Measurements from ENCODE around the gene TIAM1. TPM values are rescaled to one million over a fixed set of nuclear protein-coding genes. Genes with fewer than 3 reads are reported as not detected.

TIAM1 gene
- total and polyA plus RNA-seq, 2 experiments from 2014 or later: 3.2 to 7.6 TPM

DNA sequence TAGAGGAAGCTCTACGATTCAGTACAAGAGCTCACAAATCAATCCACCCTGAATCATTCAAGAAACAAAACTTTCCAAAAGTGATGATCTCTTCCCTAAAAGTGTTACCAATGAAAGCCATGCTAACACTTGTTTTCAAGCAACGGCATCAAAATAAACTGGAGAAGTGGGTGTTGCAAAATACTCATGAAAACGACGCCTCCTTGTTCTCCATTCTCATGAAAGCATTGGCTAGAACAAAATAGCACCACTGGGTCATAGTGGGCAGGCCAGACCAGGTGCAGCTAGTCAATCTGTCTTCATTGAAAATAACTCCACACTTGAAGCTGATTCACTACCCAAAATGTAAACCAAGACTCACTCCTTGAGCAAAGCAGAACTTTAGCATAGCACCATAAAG is 4.3 kb downstream of the TIAM1 start:
- Histone ChIP-seq H2AFZ (no peak overlapping the region), H3K27ac (no peak overlapping the region), H3F3A (ENCODE audit: insufficient read depth) (peaks cover 10% of the 10 kb centered on the region), H3K4me1 (ENCODE audit: insufficient read depth) (peaks cover 17% of the 10 kb centered on the region), H3K9me2 (ENCODE audit: insufficient read depth) (no peaks in the 10 kb centered on the region), H3K9ac (no peak overlapping the region), H4K20me1 (ENCODE audit: insufficient read depth) (no peaks in the 10 kb centered on the region), H3K4me3 (no peak overlapping the region), H3K79me2 (ENCODE audit: insufficient read depth) (peaks cover 32% of the 10 kb centered on the region; the same call in 1 of the 2 replicates), H3K9me3 (ENCODE audit: low read depth) (no peaks in the 10 kb centered on the region), H3K36me3 (ENCODE audit: low read depth) (no peaks in the 10 kb centered on the region), H3K27me3 (replicated peaks; ENCODE audit: insufficient read depth) (no peaks in the 10 kb centered on the region), H3K4me2 (ENCODE audit: unreplicated experiment) (no peak overlapping the region)
- WGBS, 2 experiments (ENCODE audit: low coverage in 1 of 2, low lambda C conversion rate in 2 of 2, missing lambda C conversion rate in 2 of 2): 97 to 98% methylated on average over 4 of the region's 4 CpGs
- in situ Hi-C loops (cut with MboI): no loop called here
- DNase-seq: no peak
- no peak for TF ChIP-seq EZH2 (IDR thresholded peaks at IDR 0.05; ENCODE audit: insufficient read depth, poor library complexity, severe bottlenecking)
- TF ChIP-seq EZH2phosphoT487 (IDR thresholded peaks at IDR 0.05; ENCODE audit: insufficient read depth, low read depth): no peak

DNA sequence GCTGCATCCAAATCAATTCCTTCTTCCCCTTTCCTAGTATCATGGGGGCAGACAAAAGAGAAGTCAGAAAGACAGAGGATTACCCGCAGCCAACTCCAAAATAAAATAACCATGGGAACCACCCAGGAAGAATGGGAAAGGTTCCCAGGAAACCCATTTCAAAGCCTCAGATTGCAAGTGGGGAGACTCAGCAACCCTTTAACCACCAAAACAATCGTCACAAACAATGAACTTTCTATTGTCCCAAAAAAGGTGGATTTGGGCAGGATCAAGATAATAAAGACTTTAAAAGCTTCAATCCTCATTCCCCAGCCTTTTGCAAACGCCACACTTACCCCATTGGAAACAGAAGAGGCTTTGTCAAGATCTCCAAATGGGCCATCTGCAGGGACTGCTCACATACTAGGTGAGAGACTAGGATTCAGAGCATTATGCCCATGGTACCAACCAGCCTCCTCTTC is 5.1 kb downstream of the TIAM1 start:
- Histone ChIP-seq H3K9me3 (ENCODE audit: low read depth) (no peaks in the 10 kb centered on the region), H2AFZ (no peak overlapping the region), H3K4me2 (ENCODE audit: unreplicated experiment) (no peak overlapping the region), H3K79me2 (ENCODE audit: insufficient read depth) (peaks cover 32% of the 10 kb centered on the region; the same call in 1 of the 2 replicates), H3K9ac (no peak overlapping the region), H3K27me3 (replicated peaks; ENCODE audit: insufficient read depth) (no peaks in the 10 kb centered on the region), H3K36me3 (ENCODE audit: low read depth) (no peaks in the 10 kb centered on the region), H4K20me1 (ENCODE audit: insufficient read depth) (no peaks in the 10 kb centered on the region), H3K27ac (no peak overlapping the region), H3K4me1 (ENCODE audit: insufficient read depth) (peaks cover 17% of the 10 kb centered on the region), H3K9me2 (ENCODE audit: insufficient read depth) (no peaks in the 10 kb centered on the region), H3K4me3 (no peak overlapping the region), H3F3A (ENCODE audit: insufficient read depth) (peaks cover 10% of the 10 kb centered on the region)
- TF ChIP-seq EZH2phosphoT487 (IDR thresholded peaks at IDR 0.05; ENCODE audit: insufficient read depth, low read depth): no peak
- TF ChIP-seq EZH2 (IDR thresholded peaks at IDR 0.05; ENCODE audit: insufficient read depth, poor library complexity, severe bottlenecking): no peak
- in situ Hi-C loops (cut with MboI): no loop called here
- 75 to 76% methylated on average over 3 of the region's 3 CpGs for WGBS, 2 experiments (ENCODE audit: low coverage in 1 of 2, low lambda C conversion rate in 2 of 2, missing lambda C conversion rate in 2 of 2)
- no peak for DNase-seq

DNA sequence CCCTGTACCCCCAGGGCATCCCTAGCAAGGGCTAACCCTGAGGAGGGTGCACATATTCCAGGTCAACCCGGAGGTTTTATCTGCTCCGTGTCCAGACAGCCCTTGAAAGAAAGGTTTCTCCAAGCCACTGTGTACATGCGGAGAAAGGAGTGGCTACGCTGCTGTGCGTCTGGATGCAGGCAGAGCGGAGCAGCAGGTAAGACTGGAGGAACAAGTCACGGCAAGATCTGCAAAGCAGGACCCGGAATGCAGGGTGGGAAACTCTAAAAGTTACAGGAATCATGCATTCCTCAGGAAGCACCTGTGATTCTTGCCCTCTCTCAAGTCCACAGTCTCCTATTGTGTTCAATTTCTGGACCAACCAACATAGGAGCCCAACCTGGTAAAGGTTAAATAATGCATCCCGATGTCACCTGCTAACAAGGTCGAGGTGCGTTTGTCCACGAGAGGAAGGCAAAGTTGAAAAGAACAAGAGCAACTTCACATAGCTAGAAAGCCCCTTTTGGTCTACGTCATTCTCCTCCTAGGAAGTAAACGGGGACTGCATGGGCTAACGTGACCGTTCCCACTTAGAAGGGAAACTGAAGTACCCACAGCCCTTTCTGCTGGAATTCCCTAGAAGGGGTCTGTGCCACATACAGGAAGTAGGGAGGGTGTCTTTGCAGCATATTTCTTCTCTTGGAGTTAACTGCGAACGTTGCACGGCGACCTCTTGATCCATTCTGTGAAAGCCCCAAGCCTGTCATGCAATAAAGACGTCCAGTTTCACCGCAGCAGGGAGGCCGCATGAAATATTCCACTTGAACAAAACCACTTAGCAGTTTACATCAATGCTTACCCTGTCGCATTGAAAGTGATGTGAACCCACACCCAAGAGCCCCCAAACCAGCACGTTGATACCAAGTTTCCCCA is 5.8 kb downstream of the TIAM1 start:
- H3K9me2 ChIP-seq (ENCODE audit: insufficient read depth): no peaks in the 10 kb centered on the region

DNA sequence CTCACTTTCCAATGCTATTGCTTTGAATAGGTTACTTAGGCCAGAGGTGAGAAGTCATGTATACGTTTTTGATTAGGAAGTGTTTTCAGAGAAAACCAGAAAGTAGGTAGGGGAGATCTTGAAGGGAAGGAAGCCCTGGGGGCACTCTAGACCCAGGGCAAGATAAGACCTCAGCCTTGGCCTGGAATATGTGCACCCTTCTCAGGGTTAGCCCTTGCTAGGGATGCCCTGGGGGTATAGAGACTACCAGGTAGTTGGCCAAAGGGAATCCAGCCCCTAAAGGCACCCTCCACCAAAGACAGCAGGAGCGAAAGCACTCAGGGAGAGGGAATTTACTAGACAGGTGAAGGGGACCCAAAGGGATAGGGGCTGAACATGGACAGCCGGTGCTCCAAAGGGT is 7.0 kb downstream of the TIAM1 start:
- no peak overlapping the region for H3K9ac ChIP-seq
- TF ChIP-seq EZH2 (IDR thresholded peaks at IDR 0.05; ENCODE audit: insufficient read depth, poor library complexity, severe bottlenecking) (no peak), EZH2phosphoT487 (IDR thresholded peaks at IDR 0.05; ENCODE audit: insufficient read depth, low read depth) (no peak)
- in situ Hi-C loops (cut with MboI): no loop called here
- no peak overlapping the region for H3K4me3 ChIP-seq
- H3K9me3 ChIP-seq (ENCODE audit: low read depth): no peaks in the 10 kb centered on the region
- H2AFZ ChIP-seq: no peak overlapping the region
- peaks cover 21% of the 10 kb centered on the region; the same call in 1 of the 2 replicates for H3K79me2 ChIP-seq (ENCODE audit: insufficient read depth)
- H3K9me2 ChIP-seq (ENCODE audit: insufficient read depth): no peaks in the 10 kb centered on the region
- DNase-seq: no peak
- peaks cover 11% of the 10 kb centered on the region for H3K4me1 ChIP-seq (ENCODE audit: insufficient read depth)
- H3K27me3 ChIP-seq (replicated peaks; ENCODE audit: insufficient read depth): no peaks in the 10 kb centered on the region
- H3F3A ChIP-seq (ENCODE audit: insufficient read depth): peaks cover 10% of the 10 kb centered on the region
- H3K4me2 ChIP-seq (ENCODE audit: unreplicated experiment): peak overlapping the region; percentile 56
- WGBS, 2 experiments (ENCODE audit: low coverage in 1 of 2, low lambda C conversion rate in 2 of 2, missing lambda C conversion rate in 2 of 2): 96 to 97% methylated on average over 3 of the region's 3 CpGs
- no peaks in the 10 kb centered on the region for H3K36me3 ChIP-seq (ENCODE audit: low read depth)
- no peak overlapping the region for H3K27ac ChIP-seq
- no peaks in the 10 kb centered on the region for H4K20me1 ChIP-seq (ENCODE audit: insufficient read depth)

More for the DNA sequence above, 5.8 kb downstream of the TIAM1 start:
- Histone ChIP-seq H3K36me3 (ENCODE audit: low read depth) (no peaks in the 10 kb centered on the region), H3K27ac (no peak overlapping the region), H3K4me2 (ENCODE audit: unreplicated experiment) (no peak overlapping the region), H3K4me3 (no peak overlapping the region), H3K4me1 (ENCODE audit: insufficient read depth) (peaks cover 17% of the 10 kb centered on the region), H4K20me1 (ENCODE audit: insufficient read depth) (no peaks in the 10 kb centered on the region), H3K9ac (no peak overlapping the region), H2AFZ (no peak overlapping the region), H3K9me3 (ENCODE audit: low read depth) (no peaks in the 10 kb centered on the region), H3F3A (ENCODE audit: insufficient read depth) (peaks cover 10% of the 10 kb centered on the region), H3K79me2 (ENCODE audit: insufficient read depth) (peaks cover 31% of the 10 kb centered on the region; the same call in 1 of the 2 replicates), H3K27me3 (replicated peaks; ENCODE audit: insufficient read depth) (no peaks in the 10 kb centered on the region)
- TF ChIP-seq EZH2 (IDR thresholded peaks at IDR 0.05; ENCODE audit: insufficient read depth, poor library complexity, severe bottlenecking): no peak
- no peak for TF ChIP-seq EZH2phosphoT487 (IDR thresholded peaks at IDR 0.05; ENCODE audit: insufficient read depth, low read depth)
- in situ Hi-C loops (cut with MboI): no loop called here
- 95 to 97% methylated on average over 25 of the region's 25 CpGs for WGBS, 2 experiments (ENCODE audit: low coverage in 1 of 2, low lambda C conversion rate in 2 of 2, missing lambda C conversion rate in 2 of 2)
- DNase-seq: no peak

Data from GM23248 (cell line).